Neuron (in vitro differentiated cells): ENCODE measurements around the gene RAB11FIP5.
"Not testable (repeated sequence)": the region's sequence is repeated elsewhere in the genome, so short reads cannot be mapped to it uniquely, and the experiment has no call there.

Experiments
- H2AFZ ChIP-seq: one replicate; pipeline ENCODE4 v1.6.1; 2013; ENCODE audit warnings: low read depth, mild to moderate bottlenecking, inconsistent platforms, low read length, moderate library complexity
- H3K27me3 ChIP-seq: one replicate; pipeline ENCODE4 v1.6.1; 2013; ENCODE audit warnings: low read length; ENCODE audit not compliant: insufficient read depth
- H3K36me3 ChIP-seq: one replicate; pipeline ENCODE4 v1.6.1; 2013; ENCODE audit warnings: low read length; ENCODE audit not compliant: insufficient read depth
- H3K4me1 ChIP-seq: one replicate; pipeline ENCODE4 v1.6.1; 2013; ENCODE audit warnings: low read length; ENCODE audit not compliant: insufficient read depth
- H3K4me3 ChIP-seq: 2 replicates; pipeline ENCODE4 v1.5.1; 2013; ENCODE audit warnings: mild to moderate bottlenecking, low read length, moderate library complexity
- H3K9me3 ChIP-seq: one replicate; pipeline ENCODE4 v1.6.1; 2013; ENCODE audit warnings: low read length

Gene RAB11FIP5

GRCh38 chr2:73112913-73113854 lies at the start of gene RAB11FIP5:
TSS of gene RAB11FIP5 (minus strand) at chr2:73112948. CDS start at chr2:73112777, 171 bp downstream.
- Histone ChIP-seq H3K36me3 (no peaks in the 10 kb centered on the region), H3K27me3 (peaks cover 3% of the 10 kb centered on the region), H2AFZ (peak within 1 kb of the TSS; percentile 99), H3K4me1 (peaks cover 10% of the 10 kb centered on the region), H3K4me3 (peak within 1 kb of the TSS; percentile 66), H3K9me3 (peaks cover 2% of the 10 kb centered on the region)

GRCh38 chr2:73156539-73157124 lies 43.9 kb upstream of the RAB11FIP5 start:
- Histone ChIP-seq H3K36me3 (no peaks in the 10 kb centered on the region), H3K4me3 (no peak overlapping the region), H3K27me3 (peaks cover 24% of the 10 kb centered on the region), H3K4me1 (no peaks in the 10 kb centered on the region), H3K9me3 (no peaks in the 10 kb centered on the region), H2AFZ (no peak overlapping the region)

GRCh38 chr2:73142937-73143336 lies 30.2 kb upstream of the RAB11FIP5 start:
- Histone ChIP-seq H2AFZ (no peak overlapping the region), H3K36me3 (no peaks in the 10 kb centered on the region), H3K27me3 (peaks cover 14% of the 10 kb centered on the region), H3K4me1 (no peaks in the 10 kb centered on the region), H3K9me3 (no peaks in the 10 kb centered on the region), H3K4me3 (no peak overlapping the region)

GRCh38 chr2:73141896-73142295 lies 29.1 kb upstream of the RAB11FIP5 start:
- Histone ChIP-seq H3K27me3 (peaks cover 14% of the 10 kb centered on the region), H3K9me3 (no peaks in the 10 kb centered on the region), H3K36me3 (no peaks in the 10 kb centered on the region), H3K4me3 (no peak overlapping the region), H3K4me1 (no peaks in the 10 kb centered on the region), H2AFZ (no peak overlapping the region)

- Histone ChIP-seq H3K4me3 (no peak overlapping the region), H2AFZ (no peak overlapping the region)
Measured at GRCh38 chr2:73135236-73135635, 22.5 kb upstream of the RAB11FIP5 start.

GRCh38 chr2:73134471-73134870 lies 21.7 kb upstream of the RAB11FIP5 start:
- Histone ChIP-seq H2AFZ (no peak overlapping the region), H3K4me1 (no peaks in the 10 kb centered on the region), H3K36me3 (no peaks in the 10 kb centered on the region), H3K27me3 (peaks cover 3% of the 10 kb centered on the region), H3K4me3 (no peak overlapping the region), H3K9me3 (no peaks in the 10 kb centered on the region)

More at GRCh38 chr2:73135236-73135635, 22.5 kb upstream of the RAB11FIP5 start:
- H3K27me3 ChIP-seq, result no peaks in the 10 kb centered on the region
- no peaks in the 10 kb centered on the region for H3K4me1 ChIP-seq
- no peaks in the 10 kb centered on the region for H3K36me3 ChIP-seq
- H3K9me3 ChIP-seq, result no peaks in the 10 kb centered on the region

DNA sequence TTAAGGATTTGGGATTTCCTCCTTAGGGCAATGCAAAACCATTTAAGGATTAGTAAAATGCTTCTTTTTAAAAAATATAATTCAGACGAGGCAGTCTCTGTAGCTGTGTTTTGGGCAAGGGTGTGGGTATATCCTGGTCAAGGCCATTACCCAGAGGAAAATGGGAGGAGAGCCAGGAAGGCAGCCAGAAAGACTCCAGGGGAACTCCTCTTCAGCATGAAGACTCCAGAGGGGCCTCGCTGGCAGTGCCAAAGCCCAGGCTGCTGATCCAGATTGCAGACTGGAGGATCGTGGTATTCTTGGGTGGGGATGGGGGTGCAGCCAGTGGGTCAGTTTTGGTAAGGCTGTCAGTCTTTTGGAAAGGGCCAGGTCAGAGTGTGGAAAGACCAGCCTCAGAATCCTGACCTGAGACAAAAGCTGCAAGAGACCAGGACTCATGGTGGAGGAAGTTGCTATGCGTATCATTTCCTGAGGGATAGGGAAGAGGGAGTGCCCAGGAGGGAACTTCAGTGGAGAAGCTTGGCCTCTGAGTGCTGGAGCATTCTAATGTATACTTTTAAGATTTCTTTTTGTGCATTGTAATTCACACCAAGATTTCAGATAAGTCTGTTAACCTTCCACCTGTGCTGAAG lies 20.9 kb upstream of the RAB11FIP5 start:
- H3K4me1 ChIP-seq, result no peaks in the 10 kb centered on the region
- peaks cover 10% of the 10 kb centered on the region for H3K27me3 ChIP-seq
- no peaks in the 10 kb centered on the region for H3K36me3 ChIP-seq
- no peaks in the 10 kb centered on the region for H3K9me3 ChIP-seq
- no peak overlapping the region for H2AFZ ChIP-seq
- no peak overlapping the region for H3K4me3 ChIP-seq

- no peaks in the 10 kb centered on the region for H3K36me3 ChIP-seq
- no peaks in the 10 kb centered on the region for H3K4me1 ChIP-seq
- no peaks in the 10 kb centered on the region for H3K9me3 ChIP-seq
- no peak overlapping the region for H2AFZ ChIP-seq
- H3K4me3 ChIP-seq, result no peak overlapping the region
- H3K27me3 ChIP-seq, result peaks cover 10% of the 10 kb centered on the region
Measured at GRCh38 chr2:73131807-73132206, 19.1 kb upstream of the RAB11FIP5 start.

GRCh38 chr2:73130790-73131189 lies 18.0 kb upstream of the RAB11FIP5 start:
- Histone ChIP-seq H3K4me1 (no peaks in the 10 kb centered on the region), H3K9me3 (no peaks in the 10 kb centered on the region), H2AFZ (no peak overlapping the region), H3K4me3 (no peak overlapping the region), H3K27me3 (peaks cover 10% of the 10 kb centered on the region), H3K36me3 (no peaks in the 10 kb centered on the region)

DNA sequence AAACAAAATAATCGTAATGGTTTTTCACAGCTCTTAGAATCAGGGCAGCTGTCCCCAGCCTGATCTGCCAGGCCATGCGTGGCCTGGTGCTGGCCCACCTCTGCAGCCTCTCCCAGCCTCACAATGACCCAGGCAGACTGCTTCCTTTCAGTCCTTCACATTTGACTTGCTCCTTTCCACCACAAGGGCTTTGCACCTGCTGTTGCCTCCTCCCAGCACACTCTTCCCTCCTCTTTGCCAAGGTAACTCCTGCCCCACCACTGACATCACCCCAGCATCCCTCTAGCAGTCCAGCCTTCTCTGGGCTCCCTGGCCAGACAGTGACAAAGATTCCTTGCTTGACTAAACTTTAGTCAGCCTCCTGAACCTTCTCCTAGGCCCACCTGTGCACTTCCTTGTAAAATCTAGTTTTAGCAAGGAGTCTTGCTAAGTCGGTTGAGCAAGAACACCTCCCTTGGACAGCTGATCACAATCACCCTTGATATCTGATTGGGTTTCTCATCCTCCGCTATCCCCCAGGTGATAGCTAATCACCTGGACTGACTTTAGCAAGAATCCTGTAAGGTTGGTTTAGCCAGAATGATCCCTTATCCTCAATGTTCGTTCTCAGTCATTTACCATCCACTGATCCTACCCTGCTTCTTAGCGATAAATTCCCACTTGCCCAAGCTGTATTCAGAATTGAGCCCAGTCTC lies 16.2 kb upstream of the RAB11FIP5 start:
- H3K4me3 ChIP-seq, result no peak overlapping the region
- H2AFZ ChIP-seq, result no peak overlapping the region

GRCh38 chr2:73122536-73122935 lies 9.8 kb upstream of the RAB11FIP5 start:
- Histone ChIP-seq H3K4me3 (no peak overlapping the region), H2AFZ (no peak overlapping the region), H3K9me3 (no peaks in the 10 kb centered on the region), H3K27me3 (no peaks in the 10 kb centered on the region), H3K4me1 (no peaks in the 10 kb centered on the region), H3K36me3 (no peaks in the 10 kb centered on the region)

More for the DNA sequence above, 16.2 kb upstream of the RAB11FIP5 start:
- Histone ChIP-seq H3K36me3 (no peaks in the 10 kb centered on the region), H3K4me1 (no peaks in the 10 kb centered on the region), H3K9me3 (no peaks in the 10 kb centered on the region), H3K27me3 (peaks cover 10% of the 10 kb centered on the region)

- not testable (repeated sequence) for H3K9me3 ChIP-seq, H3K27me3 ChIP-seq, H3K4me3 ChIP-seq, H3K36me3 ChIP-seq, H2AFZ ChIP-seq, H3K4me1 ChIP-seq
Measured at GRCh38 chr2:73119611-73120239, 7.0 kb upstream of the RAB11FIP5 start.
